Lung (tissue), 12 donors: Measurements from ENCODE around the gene DENND2A. TPM values are rescaled to one million over a fixed set of nuclear protein-coding genes. Genes with fewer than 3 reads are reported as not detected.

ENCODE experiments used
- ATAC-seq: fragments of 200-7000 bp; cut with Tn5 transposase; one replicate; pipeline ENCODE4 v1.9.1; 2020; ENCODE audit warnings: moderate number of reproducible peaks; ENCODE audit not compliant: insufficient read depth, low FRiP score
- DNase-seq, 3 donors: peaks; one replicate each; pipeline ENCODE4 v3.0.0-alpha.2; 2013 to 2017
- H3K27ac ChIP-seq, 2 donors: one replicate each; pipeline ENCODE4 v1.5.1; 2013; ENCODE audit warnings: mild to moderate bottlenecking in 2 of 2, moderate library complexity in 2 of 2, control low read depth in 1 of 2, inconsistent platforms in 1 of 2, low read depth in 1 of 2, low read length in 1 of 2
- H3K27me3 ChIP-seq, 3 donors: one replicate each; pipeline ENCODE4 v1.5.1; 2013; ENCODE audit warnings: low read length in 2 of 3; ENCODE audit not compliant: control insufficient read depth in 3 of 3, insufficient read depth in 3 of 3
- H3K36me3 ChIP-seq, 4 donors: one replicate each; pipeline ENCODE4 v1.5.1; 2013; ENCODE audit warnings: low read length in 4 of 4, mild to moderate bottlenecking in 1 of 4, moderate library complexity in 1 of 4; ENCODE audit not compliant: control insufficient read depth in 4 of 4, insufficient read depth in 4 of 4
- H3K4me1 ChIP-seq, 5 donors: one replicate each; pipeline ENCODE4 v1.5.1; 2013; ENCODE audit warnings: low read length in 5 of 5, mild to moderate bottlenecking in 2 of 5, moderate library complexity in 1 of 5; ENCODE audit not compliant: control insufficient read depth in 5 of 5, insufficient read depth in 5 of 5
- H3K4me3 ChIP-seq: one replicate; pipeline ENCODE4 v1.5.1; 2013; ENCODE audit warnings: mild to moderate bottlenecking, control low read depth, moderate library complexity
- H3K9ac ChIP-seq, 2 donors: one replicate each; pipeline ENCODE4 v1.5.1; 2013; ENCODE audit warnings: low read length in 2 of 2, control low read depth in 1 of 2; ENCODE audit not compliant: insufficient read depth in 1 of 2
- H3K9me3 ChIP-seq, 4 donors: one replicate each; pipeline ENCODE4 v1.5.1; 2013; ENCODE audit warnings: low read length in 3 of 4, mild to moderate bottlenecking in 1 of 4, moderate library complexity in 1 of 4; ENCODE audit not compliant: control insufficient read depth in 4 of 4, insufficient read depth in 3 of 4
- WGBS, 2 donors: extraction: QIAGEN DNeasy Blood & Tissue Kit; methylation state at CpG; one replicate each; pipeline ENCODE4 v1.1.7; 2013; 5-methylcytosine and 5-hydroxymethylcytosine counted together
- polyA plus RNA-seq, 2 donors: library from polyadenylated mRNA; stranded (reverse); fragments of 200-250 nt; gene quantifications; one replicate each; pipeline ENCODE4 v1.2.1, GENCODE V29; 2013
- total RNA-seq, 2 donors: library from RNA; depleted of rRNA in 1 of 2; stranded (reverse); fragments of >200 nt in 1 of 2; gene quantifications; one replicate each; pipeline ENCODE4 v1.2.1, GENCODE V29; 2014 to 2021
- TF ChIP-seq, protein P1 (sequence below): IDR thresholded peaks from 2 replicates; pipeline ENCODE4 v1.5.1; 2012; ENCODE audit warnings: mild to moderate bottlenecking; ENCODE audit errors: control extremely low read depth, extremely low read depth
- donor health status: control.
- donor health status: control.
- donor health status: Bipolar disorder and iron deficiency.
- donor health status: healthy.
- donor health status: DM: yes; HTN: yes; CAD: no.

The DENND2A gene
- total and polyA plus RNA-seq, 4 donors = 4.1 to 32.4 (median 9.7) TPM

DNA sequence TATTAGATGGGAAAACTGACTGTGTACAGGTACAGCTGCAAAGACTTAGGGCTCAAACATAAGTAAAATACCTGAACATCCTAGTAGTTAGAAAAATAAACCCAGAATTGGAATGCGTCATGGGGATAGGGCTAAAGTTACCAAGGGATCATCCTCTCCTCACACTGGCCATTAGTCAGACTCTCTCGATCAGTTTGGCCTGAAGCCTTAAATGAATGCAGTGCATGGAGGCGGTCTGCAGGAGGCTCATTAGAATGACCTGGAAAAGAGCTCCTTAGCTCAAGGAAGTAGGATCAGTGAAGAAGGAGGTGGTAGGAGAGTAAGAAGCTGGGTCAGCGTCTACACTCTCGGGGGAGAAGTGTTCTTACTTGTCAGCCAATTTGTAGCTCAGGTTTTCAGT, 35.3 kb downstream of the DENND2A start:
- Histone ChIP-seq H3K36me3 (peaks cover 0 to 18% (median 3%) of the 10 kb centered on the region in 4 donors), H3K9ac (no peak overlapping the region), H3K27ac (no peak overlapping the region), H3K27me3 (no peaks in the 10 kb centered on the region), H3K4me3 (no peak overlapping the region), H3K9me3 (no peaks in the 10 kb centered on the region), H3K4me1 (peaks cover 4 to 16% (median 8%) of the 10 kb centered on the region in 5 donors)
- ATAC-seq (no peak), DNase-seq (no peak)
- TF ChIP-seq, protein P1, sequence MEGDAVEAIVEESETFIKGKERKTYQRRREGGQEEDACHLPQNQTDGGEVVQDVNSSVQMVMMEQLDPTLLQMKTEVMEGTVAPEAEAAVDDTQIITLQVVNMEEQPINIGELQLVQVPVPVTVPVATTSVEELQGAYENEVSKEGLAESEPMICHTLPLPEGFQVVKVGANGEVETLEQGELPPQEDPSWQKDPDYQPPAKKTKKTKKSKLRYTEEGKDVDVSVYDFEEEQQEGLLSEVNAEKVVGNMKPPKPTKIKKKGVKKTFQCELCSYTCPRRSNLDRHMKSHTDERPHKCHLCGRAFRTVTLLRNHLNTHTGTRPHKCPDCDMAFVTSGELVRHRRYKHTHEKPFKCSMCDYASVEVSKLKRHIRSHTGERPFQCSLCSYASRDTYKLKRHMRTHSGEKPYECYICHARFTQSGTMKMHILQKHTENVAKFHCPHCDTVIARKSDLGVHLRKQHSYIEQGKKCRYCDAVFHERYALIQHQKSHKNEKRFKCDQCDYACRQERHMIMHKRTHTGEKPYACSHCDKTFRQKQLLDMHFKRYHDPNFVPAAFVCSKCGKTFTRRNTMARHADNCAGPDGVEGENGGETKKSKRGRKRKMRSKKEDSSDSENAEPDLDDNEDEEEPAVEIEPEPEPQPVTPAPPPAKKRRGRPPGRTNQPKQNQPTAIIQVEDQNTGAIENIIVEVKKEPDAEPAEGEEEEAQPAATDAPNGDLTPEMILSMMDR = no peak
- 88 to 89% methylated on average over 5 of the region's 5 CpGs for WGBS, 2 donors

DNA sequence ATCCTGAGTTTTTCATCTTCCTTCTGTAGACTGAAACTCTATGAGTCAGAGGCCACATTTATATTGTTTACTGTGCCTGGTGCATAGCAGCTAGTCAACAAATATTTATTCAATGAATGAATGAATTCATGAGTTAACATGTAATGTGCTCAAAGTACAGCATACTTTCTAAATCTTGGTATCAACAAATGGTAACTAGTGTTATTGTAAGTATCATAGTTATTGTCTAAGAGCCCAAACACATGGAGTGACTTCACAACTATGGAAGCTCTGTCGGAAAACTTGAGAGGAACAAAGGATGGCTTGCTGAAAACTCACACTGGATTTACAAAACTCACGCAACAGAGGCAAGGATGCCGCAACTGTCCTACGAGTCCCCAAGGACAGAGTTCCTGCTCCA, 35.9 kb downstream of the DENND2A start:
- no peak for ATAC-seq
- H3K27me3 ChIP-seq = no peaks in the 10 kb centered on the region
- peaks cover 4 to 16% (median 8%) of the 10 kb centered on the region in 5 donors for H3K4me1 ChIP-seq
- H3K9me3 ChIP-seq = no peaks in the 10 kb centered on the region
- WGBS, 2 donors = 90 to 92% methylated on average over 4 of the region's 4 CpGs
- peak overlapping the region in 1 of 2 donors; percentile 15 for H3K27ac ChIP-seq
- TF ChIP-seq, protein P1 = no peak
- H3K36me3 ChIP-seq = peaks cover 0 to 23% (median 5%) of the 10 kb centered on the region in 4 donors
- DNase-seq = no peak
- no peak overlapping the region for H3K9ac ChIP-seq
- H3K4me3 ChIP-seq = no peak overlapping the region

DNA sequence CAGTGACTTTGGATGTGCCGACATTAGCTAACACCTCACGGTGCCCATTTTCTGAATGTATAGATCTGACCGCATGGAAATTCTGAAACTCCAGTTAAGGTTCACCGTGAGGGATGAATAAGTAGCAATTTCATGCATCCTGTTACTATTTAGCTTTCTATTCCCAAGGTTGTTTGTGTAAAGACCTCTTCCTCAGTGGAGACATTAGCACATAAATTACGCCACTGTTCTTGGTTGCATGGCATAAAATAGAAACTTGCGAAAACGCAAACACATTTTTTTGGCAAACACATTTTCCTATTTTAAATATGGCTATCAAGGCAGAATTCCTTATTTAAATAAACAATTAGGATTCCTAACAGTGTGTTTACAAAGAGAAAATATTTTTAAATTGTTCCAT, 36.5 kb downstream of the DENND2A start:
- ATAC-seq (no peak), DNase-seq (no peak)
- 79 to 81% methylated on average over 7 of the region's 7 CpGs for WGBS, 2 donors
- Histone ChIP-seq H3K36me3 (peaks cover 0 to 23% (median 5%) of the 10 kb centered on the region in 4 donors), H3K9ac (no peak overlapping the region), H3K4me3 (no peak overlapping the region), H3K27me3 (no peaks in the 10 kb centered on the region), H3K9me3 (no peaks in the 10 kb centered on the region), H3K4me1 (peaks cover 4 to 16% (median 8%) of the 10 kb centered on the region in 5 donors), H3K27ac (no peak overlapping the region)
- TF ChIP-seq, protein P1 = no peak
